Erythroblast (primary cell): ENCODE results near the gene FSCN2.

ENCODE experiments used
- GATA1 ChIP-seq: IDR thresholded peaks from 2 replicates; pipeline ENCODE4 v1.6.1; 2011; ENCODE audit warnings: low read depth, mild to moderate bottlenecking, control low read depth, low read length, moderate library complexity
- POLR2A ChIP-seq: IDR thresholded peaks from 2 replicates; pipeline ENCODE4 v1.6.1; 2011; ENCODE audit warnings: mild to moderate bottlenecking, low read length

DNA sequence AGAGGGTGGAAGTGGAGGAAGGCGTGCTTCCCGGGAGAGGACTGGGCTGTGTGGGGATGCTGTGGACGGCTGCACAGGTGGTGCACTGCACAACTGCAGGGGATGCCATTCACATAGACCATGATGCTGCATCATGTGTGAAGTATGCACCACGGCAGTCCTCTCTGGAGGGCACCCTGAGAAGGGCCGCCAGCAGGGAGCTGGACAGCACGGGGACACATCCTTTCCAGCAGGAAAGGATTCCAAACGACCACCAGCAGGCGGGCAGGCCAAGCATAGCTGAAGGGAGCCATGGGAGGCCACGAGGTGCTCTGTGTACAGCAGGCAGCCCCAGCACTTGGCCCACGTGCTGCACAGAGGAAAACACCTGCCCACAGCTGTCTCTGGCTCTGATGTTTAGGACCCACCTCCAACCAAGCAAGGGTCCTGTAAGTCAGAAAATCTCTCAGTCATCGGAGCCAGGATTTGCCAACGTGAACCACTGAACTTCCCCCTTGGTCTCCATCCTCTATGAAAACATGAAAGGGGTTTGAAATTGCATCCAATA is 25.6 kb upstream of the FSCN2 start:
- no peak for TF ChIP-seq POLR2A
- TF ChIP-seq GATA1: no peak
